Right atrium auricular region (tissue), 2 donors: ENCODE results near the gene CUTA. TPM values are rescaled to one million over a fixed set of nuclear protein-coding genes. Genes with fewer than 3 reads are reported as not detected.
"Not testable (repeated sequence)": the region's sequence is repeated elsewhere in the genome, so short reads cannot be mapped to it uniquely, and the experiment has no call there.

Experiments used
- DNase-seq: peaks from one replicate; pipeline ENCODE4 v3.0.0-alpha.2; 2019; ENCODE audit warnings: low spot score
- H3K27ac ChIP-seq, 2 donors: fragments of 200-600 bp; sonication (generic); 1 replicate in 1 of 2; 2 replicates in 1 of 2; pipeline ENCODE4 v1.5.1; 2016 to 2019
- H3K27me3 ChIP-seq, 2 donors: fragments of 200-600 bp; sonication (generic); one replicate each; pipeline versions ENCODE4 v1.5.1 to v1.6.0; 2017 to 2019
- H3K36me3 ChIP-seq: fragments of 200-600 bp; sonication (generic); one replicate; pipeline ENCODE4 v1.5.1; 2016
- H3K4me1 ChIP-seq, 2 donors: fragments of 200-600 bp; sonication (generic); one replicate each; pipeline versions ENCODE4 v1.5.1 to v1.6.0; 2017 to 2019
- H3K4me3 ChIP-seq, 2 donors: fragments of 200-600 bp; sonication (generic); 1 replicate in 1 of 2; 2 replicates in 1 of 2; pipeline ENCODE4 v1.5.1; 2017 to 2019; ENCODE audit warnings: mild to moderate bottlenecking in 1 of 2, moderate library complexity in 1 of 2
- H3K9me3 ChIP-seq, 2 donors: fragments of 200-600 bp; sonication (generic); one replicate each; pipeline ENCODE4 v1.5.1; 2019
- CTCF ChIP-seq, 2 donors: fragments of 200-600 bp; sonication (generic); IDR thresholded peaks; one replicate each; pipeline ENCODE4 v1.5.1; 2019; ENCODE audit warnings: antibody characterized with exemption in 2 of 2
- total RNA-seq, 2 donors: library from RNA; depleted of rRNA; stranded (reverse); fragments of >200 nt; gene quantifications; one replicate each; pipeline ENCODE4 v1.1.0, GENCODE V29; 2016

CUTA gene
- total RNA-seq, 2 donors from 2014 or later: 118 to 119 TPM

GRCh38 chr6:33405386-33405940 is 12.4 kb downstream of the CUTA start:
- Histone ChIP-seq H3K4me3 (no peak overlapping the region), H3K36me3 (no peaks in the 10 kb centered on the region), H3K9me3 (no peaks in the 10 kb centered on the region), H3K27ac (no peak overlapping the region), H3K4me1 (peaks cover 0 to 8% of the 10 kb centered on the region in 2 donors), H3K27me3 (no peaks in the 10 kb centered on the region)
- DNase-seq: no peak
- no peak for TF ChIP-seq CTCF (IDR thresholded peaks at IDR 0.05)

DNA sequence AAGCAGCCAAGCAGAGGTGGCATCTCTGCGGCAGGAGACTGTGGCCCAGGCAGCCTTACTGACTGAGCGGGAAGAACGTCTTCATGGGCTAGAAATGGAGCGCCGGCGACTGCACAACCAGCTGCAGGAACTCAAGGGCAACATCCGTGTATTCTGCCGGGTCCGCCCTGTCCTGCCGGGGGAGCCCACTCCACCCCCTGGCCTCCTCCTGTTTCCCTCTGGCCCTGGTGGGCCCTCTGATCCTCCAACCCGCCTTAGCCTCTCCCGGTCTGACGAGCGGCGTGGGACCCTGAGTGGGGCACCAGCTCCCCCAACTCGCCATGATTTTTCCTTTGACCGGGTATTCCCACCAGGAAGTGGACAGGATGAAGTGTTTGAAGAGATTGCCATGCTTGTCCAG is 13.0 kb downstream of the CUTA start:
- no peaks in the 10 kb centered on the region for H3K36me3 ChIP-seq
- H3K4me1 ChIP-seq: peaks cover 0 to 7% of the 10 kb centered on the region in 2 donors
- DNase-seq: no peak
- H3K27me3 ChIP-seq: no peaks in the 10 kb centered on the region
- no peaks in the 10 kb centered on the region for H3K9me3 ChIP-seq
- H3K4me3 ChIP-seq: no peak overlapping the region
- TF ChIP-seq CTCF (IDR thresholded peaks at IDR 0.05): no peak
- no peak overlapping the region for H3K27ac ChIP-seq

DNA sequence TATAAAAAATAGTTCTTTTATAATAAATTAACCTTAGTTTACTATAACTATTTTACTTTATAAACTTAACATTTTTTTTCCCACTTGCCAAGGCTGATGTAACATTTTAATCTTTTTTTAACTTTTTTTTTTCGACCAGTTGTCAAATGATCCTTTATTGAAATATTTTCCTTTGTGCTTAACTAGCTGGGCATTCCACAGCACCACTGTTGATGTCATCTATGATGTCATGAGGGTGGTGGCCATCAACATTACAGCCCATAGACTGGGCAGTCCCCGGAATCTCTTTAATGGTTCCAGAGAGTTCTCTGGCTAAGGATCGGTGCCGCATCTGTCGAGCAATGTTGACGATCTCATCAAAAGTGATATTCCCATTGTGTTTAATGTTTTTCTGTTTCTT is 18.0 kb downstream of the CUTA start:
- not testable (repeated sequence) for H3K36me3 ChIP-seq

GRCh38 chr6:33398601-33399000 is 19.3 kb downstream of the CUTA start:
- not testable (repeated sequence) for H3K4me1 ChIP-seq, DNase-seq, H3K27ac ChIP-seq, H3K9me3 ChIP-seq, H3K36me3 ChIP-seq, H3K27me3 ChIP-seq, H3K4me3 ChIP-seq

More for the DNA sequence above, 18.0 kb downstream of the CUTA start:
- H3K4me3 ChIP-seq, H3K27ac ChIP-seq, H3K9me3 ChIP-seq, H3K27me3 ChIP-seq, H3K4me1 ChIP-seq, DNase-seq: not testable (repeated sequence)

DNA sequence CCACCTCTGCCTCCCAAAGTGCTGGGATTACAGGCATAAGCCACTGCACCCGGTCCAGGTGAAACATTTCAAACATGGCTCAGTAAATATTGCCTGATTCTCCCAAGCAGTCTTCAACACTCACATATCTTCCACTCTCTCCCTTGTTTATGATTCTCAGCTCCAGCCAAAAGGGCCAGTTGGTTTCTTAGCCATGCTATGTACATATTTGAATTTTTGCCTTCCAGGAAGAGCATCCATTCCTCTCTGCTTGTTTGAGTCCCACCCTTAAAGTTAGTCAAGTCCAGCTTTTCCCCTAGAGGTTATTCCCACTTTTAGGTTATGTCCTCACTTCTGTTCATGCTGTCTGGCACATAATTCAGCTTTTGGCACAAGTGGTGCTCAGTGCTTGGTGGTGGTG is 20.4 kb downstream of the CUTA start:
- DNase-seq: no peak
- H3K4me3 ChIP-seq: no peak overlapping the region
- no peaks in the 10 kb centered on the region for H3K36me3 ChIP-seq
- H3K27me3 ChIP-seq: no peaks in the 10 kb centered on the region
- no peaks in the 10 kb centered on the region for H3K9me3 ChIP-seq
- H3K27ac ChIP-seq: no peak overlapping the region
- peaks cover 0 to under 1% of the 10 kb centered on the region in 2 donors for H3K4me1 ChIP-seq
- TF ChIP-seq CTCF (IDR thresholded peaks at IDR 0.05): no peak

DNA sequence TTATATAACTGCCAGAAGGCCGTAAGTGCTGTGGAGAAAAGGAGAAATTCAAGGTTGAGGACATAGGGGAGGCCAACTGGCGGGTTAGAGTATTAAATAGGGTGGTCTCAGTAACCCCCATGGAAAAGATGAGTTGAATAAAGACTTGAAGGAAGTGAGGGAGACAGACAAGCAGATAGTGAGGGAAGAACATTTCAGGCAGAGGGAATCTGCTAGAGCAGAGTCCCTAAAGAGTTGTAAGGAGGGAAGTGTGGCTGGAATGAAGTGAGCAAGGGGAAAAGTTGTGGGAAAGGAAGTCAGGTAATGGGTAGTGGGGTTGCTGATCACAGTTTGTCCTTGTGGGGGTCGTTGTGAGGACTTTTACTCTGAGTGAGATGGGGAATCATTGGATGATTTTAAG is 24.9 kb downstream of the CUTA start:
- H3K27me3 ChIP-seq: no peaks in the 10 kb centered on the region
- no peak overlapping the region for H3K4me3 ChIP-seq
- H3K4me1 ChIP-seq: peaks cover 0 to 14% of the 10 kb centered on the region in 2 donors
- no peak for DNase-seq
- H3K36me3 ChIP-seq: no peaks in the 10 kb centered on the region
- H3K27ac ChIP-seq: no peak overlapping the region
- no peaks in the 10 kb centered on the region for H3K9me3 ChIP-seq
- TF ChIP-seq CTCF (IDR thresholded peaks at IDR 0.05): no peak

DNA sequence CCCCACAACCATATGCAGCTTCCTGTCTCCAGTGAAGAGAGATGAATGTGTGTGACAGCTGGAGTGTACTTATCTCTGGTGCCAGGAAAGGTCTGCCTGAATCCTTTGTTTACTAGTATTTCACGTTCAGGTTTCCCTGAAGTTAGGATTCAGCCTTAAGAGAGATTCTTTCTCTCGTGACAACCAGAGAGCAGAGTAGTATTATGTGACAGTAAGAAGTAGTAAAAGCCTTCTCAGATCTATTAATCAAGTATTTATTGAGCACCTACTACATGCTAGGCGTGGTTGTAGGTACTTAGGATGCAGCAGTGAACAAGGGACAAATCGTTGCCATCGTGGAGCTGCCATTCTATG is 25.3 kb downstream of the CUTA start:
- TF ChIP-seq CTCF (IDR thresholded peaks at IDR 0.05): no peak
- no peak overlapping the region for H3K27ac ChIP-seq
- H3K36me3 ChIP-seq: no peaks in the 10 kb centered on the region
- peak overlapping the region in 1 of 2 donors; percentile 53 for H3K4me3 ChIP-seq
- peaks cover 0 to 14% of the 10 kb centered on the region in 2 donors for H3K4me1 ChIP-seq
- H3K9me3 ChIP-seq: no peaks in the 10 kb centered on the region
- no peak for DNase-seq
- H3K27me3 ChIP-seq: no peaks in the 10 kb centered on the region
